ENCODE data around the gene PDLIM7.

The PDLIM7 gene

GRCh38 chr5:177497292-177498012, at the start of gene PDLIM7:
Gene PDLIM7 (minus strand): TSS chr5:177497604. CDS start chr5:177496512, 1,092 bp downstream.
- H3K4me3 ChIP-seq (replicated peaks; ENCODE audit: low read depth, low read length): peak within 1 kb of the TSS; percentile 83
- TF ChIP-seq CTCF (IDR thresholded peaks at IDR 0.05; ENCODE audit: low read length, missing control alignments): peak; percentile 3
- DNase-seq (ENCODE audit: low read depth): peak; percentile 98

DNA sequence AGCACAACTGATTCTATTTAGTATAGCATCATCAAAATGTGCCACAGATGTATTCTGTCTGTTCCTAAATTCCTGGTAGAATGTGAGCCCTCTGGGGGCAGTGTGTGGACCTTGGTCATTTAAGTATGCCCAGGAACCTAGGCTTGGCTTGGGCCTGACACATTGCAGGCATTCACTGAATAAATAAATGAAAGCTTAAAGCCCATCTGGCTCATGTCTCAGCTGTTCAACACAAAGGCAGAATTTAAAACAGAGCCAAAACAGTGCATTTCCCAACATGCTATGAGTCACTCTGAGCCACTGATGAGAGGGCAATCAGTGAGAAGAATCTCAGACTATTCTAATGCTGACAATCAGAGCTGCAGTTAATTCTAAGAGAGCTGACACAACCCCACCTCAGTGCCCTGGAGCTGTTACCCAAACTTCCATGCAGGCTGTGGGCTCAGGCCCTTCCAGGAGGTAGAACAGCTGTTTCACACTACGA, 48.9 kb upstream of the PDLIM7 start:
- no peak for TF ChIP-seq CTCF (IDR thresholded peaks at IDR 0.05; ENCODE audit: low read length, missing control alignments)
- no peak overlapping the region for H3K4me3 ChIP-seq (replicated peaks; ENCODE audit: low read depth, low read length)
- DNase-seq (ENCODE audit: low read depth): peak; percentile 99

- TF ChIP-seq CTCF (IDR thresholded peaks at IDR 0.05; ENCODE audit: low read length, missing control alignments): no peak
- H3K4me3 ChIP-seq (replicated peaks; ENCODE audit: low read depth, low read length): peak overlapping the region; percentile 6
- peak; percentile 96 for DNase-seq (ENCODE audit: low read depth)
These were observed 48.3 kb upstream of the PDLIM7 start for GRCh38 chr5:177545487-177546257.

DNA sequence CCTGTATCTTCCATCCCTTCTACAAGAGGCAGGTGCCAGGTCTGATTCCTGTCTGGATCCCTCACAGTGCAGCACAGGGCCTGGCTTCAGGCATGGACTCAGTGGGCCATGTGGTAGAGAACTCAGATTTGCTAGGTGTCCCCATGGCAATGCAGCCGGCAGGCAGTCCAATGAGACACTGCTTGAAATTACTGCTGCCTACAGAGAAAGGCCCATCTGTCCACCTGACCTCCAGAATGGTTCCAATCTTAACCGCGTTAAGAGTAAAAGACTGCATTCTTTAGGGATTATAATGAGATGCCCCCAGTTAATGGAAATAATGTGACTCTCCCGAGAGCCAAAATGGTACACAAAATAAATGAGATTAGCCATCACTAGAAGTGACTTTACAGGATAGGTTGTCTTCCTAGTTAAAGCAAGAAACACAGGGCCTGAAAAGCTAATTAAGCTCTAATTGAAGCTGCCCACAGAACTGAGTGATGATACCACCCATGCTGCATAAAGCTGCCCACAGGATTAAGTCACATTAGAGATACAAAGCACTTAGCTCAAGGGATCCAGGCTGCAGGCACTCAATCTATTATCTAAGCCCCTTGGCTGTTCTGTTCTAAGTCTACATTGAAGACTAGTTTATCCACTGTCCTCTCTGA, 45.5 kb upstream of the PDLIM7 start:
- no peak overlapping the region for H3K4me3 ChIP-seq (replicated peaks; ENCODE audit: low read depth, low read length)
- no peak for DNase-seq (ENCODE audit: low read depth)
- TF ChIP-seq CTCF (IDR thresholded peaks at IDR 0.05; ENCODE audit: low read length, missing control alignments): no peak

- no peak for TF ChIP-seq CTCF (IDR thresholded peaks at IDR 0.05; ENCODE audit: low read length, missing control alignments)
These were observed 43.0 kb upstream of the PDLIM7 start for GRCh38 chr5:177540438-177540837.

DNA sequence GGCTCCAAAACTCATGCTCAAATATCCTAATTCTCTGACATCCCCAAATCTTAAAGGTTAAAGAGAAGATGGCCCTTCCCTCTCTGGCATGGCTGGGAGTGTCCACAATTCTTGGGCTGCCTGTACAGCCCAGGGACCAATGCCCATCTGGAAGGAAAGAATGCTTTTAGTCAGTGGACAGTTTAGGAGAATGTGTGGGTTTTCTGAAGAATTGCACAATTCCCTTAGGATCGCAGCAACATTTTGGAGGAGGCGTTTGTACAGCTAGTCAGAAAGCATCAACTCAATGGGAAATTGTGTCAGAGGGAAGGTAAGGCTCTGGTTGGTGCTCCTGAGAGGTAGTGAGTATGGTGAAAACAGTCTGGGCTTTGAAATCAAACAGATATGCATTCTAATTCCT, 42.0 kb upstream of the PDLIM7 start:
- H3K4me3 ChIP-seq (replicated peaks; ENCODE audit: low read depth, low read length): no peak overlapping the region
- TF ChIP-seq CTCF (IDR thresholded peaks at IDR 0.05; ENCODE audit: low read length, missing control alignments): no peak
- DNase-seq (ENCODE audit: low read depth): peak; percentile 95

More at GRCh38 chr5:177540438-177540837, 43.0 kb upstream of the PDLIM7 start:
- DNase-seq (ENCODE audit: low read depth): no peak
- no peak overlapping the region for H3K4me3 ChIP-seq (replicated peaks; ENCODE audit: low read depth, low read length)

Measured in fibroblast of pulmonary artery (primary cell).